ENCODE measurements around the gene NAT8. TPM values are rescaled to one million over a fixed set of nuclear protein-coding genes. Genes with fewer than 3 reads are reported as not detected.
"Not testable (repeated sequence)": the region's sequence is repeated elsewhere in the genome, so short reads cannot be mapped to it uniquely, and the experiment has no call there.

The NAT8 gene
- total RNA-seq, 6 experiments from 2014 or later, result not detected

DNA sequence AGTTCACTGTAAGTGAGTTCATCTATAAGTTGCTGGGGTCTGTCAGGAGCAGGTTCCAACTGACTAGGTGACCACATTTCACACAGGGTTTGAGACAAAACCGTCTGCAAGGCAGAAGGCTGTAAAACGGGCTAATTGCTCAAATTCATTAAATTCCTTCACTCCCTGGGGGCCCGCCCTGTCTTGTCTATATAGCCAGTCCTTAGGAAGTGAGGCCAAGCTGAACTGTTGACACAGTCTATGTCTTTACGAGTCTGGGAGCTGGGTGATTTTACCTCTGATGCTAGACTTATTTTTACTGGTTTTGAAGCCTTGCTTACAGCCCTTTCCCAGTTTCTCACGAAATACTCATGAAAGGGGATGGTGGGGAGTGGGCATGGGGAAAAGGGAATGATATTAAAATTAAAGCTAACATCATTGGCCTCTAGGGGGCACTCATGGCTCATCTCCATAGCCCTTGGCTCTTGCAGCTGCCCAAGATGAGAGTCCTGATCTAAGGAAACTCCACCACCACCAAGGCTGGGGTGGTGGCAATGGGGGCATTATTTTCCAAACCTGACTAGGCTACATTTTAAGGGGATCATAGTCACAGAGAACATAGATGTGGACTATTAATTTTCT is 37.8 kb upstream of the NAT8 start:
- not testable (repeated sequence) for H3K9me3 Mint-ChIP-seq; H3K27ac Mint-ChIP-seq; H3K4me3 Mint-ChIP-seq; H3K36me3 Mint-ChIP-seq (ENCODE audit: low read depth); H3K4me1 Mint-ChIP-seq (ENCODE audit: low read depth); H3K27me3 Mint-ChIP-seq (ENCODE audit: insufficient read depth)
- TF ChIP-seq, protein P1, sequence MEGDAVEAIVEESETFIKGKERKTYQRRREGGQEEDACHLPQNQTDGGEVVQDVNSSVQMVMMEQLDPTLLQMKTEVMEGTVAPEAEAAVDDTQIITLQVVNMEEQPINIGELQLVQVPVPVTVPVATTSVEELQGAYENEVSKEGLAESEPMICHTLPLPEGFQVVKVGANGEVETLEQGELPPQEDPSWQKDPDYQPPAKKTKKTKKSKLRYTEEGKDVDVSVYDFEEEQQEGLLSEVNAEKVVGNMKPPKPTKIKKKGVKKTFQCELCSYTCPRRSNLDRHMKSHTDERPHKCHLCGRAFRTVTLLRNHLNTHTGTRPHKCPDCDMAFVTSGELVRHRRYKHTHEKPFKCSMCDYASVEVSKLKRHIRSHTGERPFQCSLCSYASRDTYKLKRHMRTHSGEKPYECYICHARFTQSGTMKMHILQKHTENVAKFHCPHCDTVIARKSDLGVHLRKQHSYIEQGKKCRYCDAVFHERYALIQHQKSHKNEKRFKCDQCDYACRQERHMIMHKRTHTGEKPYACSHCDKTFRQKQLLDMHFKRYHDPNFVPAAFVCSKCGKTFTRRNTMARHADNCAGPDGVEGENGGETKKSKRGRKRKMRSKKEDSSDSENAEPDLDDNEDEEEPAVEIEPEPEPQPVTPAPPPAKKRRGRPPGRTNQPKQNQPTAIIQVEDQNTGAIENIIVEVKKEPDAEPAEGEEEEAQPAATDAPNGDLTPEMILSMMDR (IDR thresholded peaks at IDR 0.05), result peak; percentile 80
- DNase-seq, result peak; percentile 9

DNA sequence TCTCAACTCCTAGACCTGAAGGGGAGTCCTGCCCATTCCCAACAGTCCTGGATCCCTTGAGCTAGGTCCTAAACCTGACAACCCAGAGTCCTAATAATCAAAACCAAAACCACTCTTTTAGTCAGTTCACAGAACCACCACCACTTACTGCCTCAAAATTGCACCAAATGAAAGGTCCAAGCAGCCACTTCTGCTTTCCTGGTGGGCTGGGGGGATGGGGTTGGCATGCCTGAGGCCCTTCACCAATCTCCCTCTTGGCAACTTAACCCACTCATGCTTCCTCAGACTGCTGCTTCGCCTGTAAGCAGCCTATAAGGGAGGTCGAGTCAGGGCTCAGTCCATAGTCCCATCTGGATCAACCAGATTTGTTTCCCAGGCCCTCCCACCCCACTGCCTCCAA is 37.0 kb upstream of the NAT8 start:
- H3K27me3 Mint-ChIP-seq (ENCODE audit: insufficient read depth); H3K36me3 Mint-ChIP-seq (ENCODE audit: low read depth); H3K27ac Mint-ChIP-seq; H3K4me1 Mint-ChIP-seq (ENCODE audit: low read depth); H3K9me3 Mint-ChIP-seq; H3K4me3 Mint-ChIP-seq; DNase-seq: not testable (repeated sequence)

DNA sequence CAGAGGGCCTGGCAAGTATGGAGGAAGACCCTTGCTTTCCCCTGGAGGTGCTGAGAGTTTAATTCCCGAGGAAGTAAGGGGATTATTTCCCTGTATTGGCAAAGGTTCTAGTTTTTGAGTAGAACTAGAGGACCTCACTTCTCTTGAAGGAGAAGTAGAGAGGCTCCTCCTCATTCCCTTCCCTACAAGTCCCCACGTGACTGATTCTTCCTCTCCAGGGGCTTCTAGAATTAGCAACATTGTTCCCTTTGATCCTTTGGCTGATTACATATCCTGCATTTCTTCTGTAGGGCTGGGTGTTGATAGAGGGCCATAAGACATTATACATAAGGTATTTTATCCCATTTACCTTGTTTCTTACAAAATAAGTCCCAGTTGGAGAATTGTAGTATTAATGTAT is 35.8 kb upstream of the NAT8 start:
- not testable (repeated sequence) for H3K4me1 Mint-ChIP-seq (ENCODE audit: low read depth); H3K36me3 Mint-ChIP-seq (ENCODE audit: low read depth); H3K27ac Mint-ChIP-seq; DNase-seq; H3K9me3 Mint-ChIP-seq; H3K4me3 Mint-ChIP-seq
- H3K27me3 Mint-ChIP-seq (ENCODE audit: insufficient read depth), result peaks cover 14% of the 10 kb centered on the region

DNA sequence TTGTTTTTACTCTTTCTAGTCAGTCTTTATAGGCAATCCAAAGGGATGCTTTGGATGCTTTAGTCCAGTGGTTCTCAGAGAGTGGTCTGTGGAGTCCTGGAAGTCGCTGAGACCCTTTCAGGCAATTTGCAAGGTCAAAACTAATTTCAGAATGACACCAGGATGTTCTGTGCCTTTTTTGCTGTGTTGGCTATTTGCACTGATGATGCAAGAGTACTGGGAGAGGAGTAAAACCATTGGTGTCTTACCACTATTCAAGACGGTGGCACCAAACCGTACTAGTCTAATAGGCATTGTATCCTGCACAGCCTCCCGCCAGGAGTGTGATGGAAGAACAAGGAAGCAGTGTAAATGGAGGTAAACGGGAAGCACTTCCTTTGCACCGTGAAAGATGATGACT is 34.0 kb upstream of the NAT8 start:
- H3K27me3 Mint-ChIP-seq (ENCODE audit: insufficient read depth), result peaks cover 17% of the 10 kb centered on the region
- not testable (repeated sequence) for H3K9me3 Mint-ChIP-seq; DNase-seq; H3K36me3 Mint-ChIP-seq (ENCODE audit: low read depth); H3K4me1 Mint-ChIP-seq (ENCODE audit: low read depth); H3K27ac Mint-ChIP-seq; H3K4me3 Mint-ChIP-seq

DNA sequence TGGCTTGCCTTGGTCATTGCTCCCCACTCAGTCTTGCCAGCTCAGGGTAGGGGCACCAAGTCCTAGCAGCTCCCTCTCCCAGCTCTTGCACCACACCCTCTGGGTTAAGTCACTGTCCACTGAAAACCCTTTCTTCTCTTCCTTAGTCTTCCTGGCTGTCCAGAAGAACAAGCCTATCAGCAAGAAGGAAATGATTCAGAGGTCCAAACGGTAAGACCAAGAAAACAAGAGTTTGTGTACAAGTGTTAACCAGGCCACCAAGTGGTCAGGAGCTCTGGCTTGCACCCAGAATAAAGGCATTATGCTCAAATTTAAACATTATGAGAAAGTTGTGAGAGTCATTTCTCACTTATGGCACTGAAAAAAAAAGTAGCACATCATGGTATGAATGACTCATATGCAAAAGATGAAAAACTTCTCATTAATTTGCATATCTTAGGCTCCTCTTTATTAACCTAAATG is 32.5 kb upstream of the NAT8 start:
- not testable (repeated sequence) for H3K36me3 Mint-ChIP-seq (ENCODE audit: low read depth); H3K27ac Mint-ChIP-seq; DNase-seq; H3K4me1 Mint-ChIP-seq (ENCODE audit: low read depth); H3K4me3 Mint-ChIP-seq; H3K9me3 Mint-ChIP-seq
- H3K27me3 Mint-ChIP-seq (ENCODE audit: insufficient read depth), result peaks cover 18% of the 10 kb centered on the region

DNA sequence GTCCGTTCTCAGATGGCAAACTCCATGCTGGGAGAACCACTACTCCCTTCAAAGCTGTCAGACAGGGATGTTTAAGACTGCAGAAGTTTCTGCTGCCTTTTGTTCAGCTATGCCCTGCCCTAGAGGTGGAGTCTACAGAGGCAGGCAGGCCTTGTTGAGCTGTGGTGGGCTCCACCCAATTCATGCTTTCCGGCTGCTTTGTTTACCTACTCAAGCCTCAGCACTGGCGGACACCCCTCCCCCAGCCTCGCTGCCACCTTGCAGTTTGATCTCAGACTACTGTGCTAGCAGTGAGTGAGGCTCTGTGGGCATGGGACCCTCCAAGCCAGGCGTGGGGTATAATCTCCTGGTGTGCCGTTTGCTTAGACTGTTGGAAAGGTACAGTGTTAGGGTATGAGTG is 27.8 kb upstream of the NAT8 start:
- not testable (repeated sequence) for H3K27ac Mint-ChIP-seq; H3K36me3 Mint-ChIP-seq (ENCODE audit: low read depth); H3K4me3 Mint-ChIP-seq; H3K4me1 Mint-ChIP-seq (ENCODE audit: low read depth); H3K9me3 Mint-ChIP-seq; DNase-seq
- peaks cover 19% of the 10 kb centered on the region for H3K27me3 Mint-ChIP-seq (ENCODE audit: insufficient read depth)

DNA sequence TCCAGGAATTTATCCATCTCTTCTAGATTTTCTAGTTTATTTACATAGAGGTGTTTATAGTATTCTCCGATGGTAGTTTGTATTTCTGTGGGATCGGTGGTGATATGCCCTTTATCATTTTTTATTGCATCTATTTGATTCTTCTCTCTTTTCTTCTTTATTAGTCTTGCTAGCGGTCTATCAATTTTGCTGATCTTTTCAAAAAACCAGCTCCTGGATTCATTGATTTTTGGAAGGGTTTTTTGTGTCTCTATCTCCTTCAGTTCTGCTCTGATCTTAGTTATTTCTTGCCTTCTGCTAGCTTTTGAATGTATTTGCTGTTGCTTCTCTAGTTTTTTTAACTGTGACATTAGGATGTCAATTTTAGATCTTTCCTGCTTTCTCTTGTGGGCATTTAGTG is 25.0 kb upstream of the NAT8 start:
- DNase-seq; H3K27ac Mint-ChIP-seq; H3K4me3 Mint-ChIP-seq; H3K36me3 Mint-ChIP-seq (ENCODE audit: low read depth); H3K9me3 Mint-ChIP-seq; H3K4me1 Mint-ChIP-seq (ENCODE audit: low read depth): not testable (repeated sequence)
- H3K27me3 Mint-ChIP-seq (ENCODE audit: insufficient read depth), result peaks cover 18% of the 10 kb centered on the region

DNA sequence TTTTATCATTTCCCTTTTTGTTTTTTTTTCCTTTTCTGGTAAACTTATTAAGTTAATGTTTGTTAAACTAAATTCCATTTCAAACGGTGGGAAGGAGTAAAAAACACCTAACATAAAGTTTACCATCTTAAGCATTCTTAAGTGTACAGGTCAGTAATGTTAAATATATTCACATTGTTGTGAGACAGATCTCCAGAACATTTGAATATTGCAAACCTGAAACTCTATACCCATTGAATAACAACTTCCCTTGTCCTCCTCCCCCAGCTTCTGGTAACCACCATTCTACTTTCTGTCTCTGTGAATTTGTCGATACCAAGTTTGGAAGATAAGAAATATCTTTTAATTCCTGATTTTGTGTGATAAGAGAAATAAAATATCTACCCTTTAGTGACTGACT is 12.0 kb upstream of the NAT8 start:
- Mint-ChIP-seq H3K9me3 (peaks cover 2% of the 10 kb centered on the region; the same call in 1 of the 2 replicates), H3K4me1 (ENCODE audit: low read depth) (no peaks in the 10 kb centered on the region), H3K27ac (no peak overlapping the region), H3K4me3 (no peak overlapping the region), H3K27me3 (ENCODE audit: insufficient read depth) (peaks cover 4% of the 10 kb centered on the region), H3K36me3 (ENCODE audit: low read depth) (no peaks in the 10 kb centered on the region)
- TF ChIP-seq, protein P1 (IDR thresholded peaks at IDR 0.05), result no peak
- no peak for DNase-seq

DNA sequence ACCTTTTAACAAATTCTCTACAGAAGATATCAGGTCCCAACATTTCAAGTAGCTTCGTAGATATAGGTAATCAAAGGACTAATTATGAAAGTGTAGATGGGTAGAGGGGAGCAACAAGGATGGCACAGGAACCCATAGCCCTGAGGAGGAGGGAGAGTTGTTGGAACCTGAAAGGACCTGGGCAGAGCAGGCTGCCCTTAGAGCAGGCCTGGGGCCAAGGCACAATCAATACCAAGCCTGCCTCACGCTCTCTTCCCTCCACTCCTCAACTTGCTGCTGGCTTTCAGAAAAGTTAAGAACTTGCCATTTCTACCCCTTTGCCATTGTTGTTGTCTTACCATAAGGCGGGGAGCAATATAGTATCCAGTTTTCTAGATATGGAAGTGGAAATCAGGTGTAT is 10.1 kb upstream of the NAT8 start:
- TF ChIP-seq, protein P1 (IDR thresholded peaks at IDR 0.05), result no peak
- peaks cover 5% of the 10 kb centered on the region for H3K27me3 Mint-ChIP-seq (ENCODE audit: insufficient read depth)
- H3K9me3 Mint-ChIP-seq, result no peaks in the 10 kb centered on the region
- DNase-seq, result no peak
- no peaks in the 10 kb centered on the region for H3K36me3 Mint-ChIP-seq (ENCODE audit: low read depth)
- H3K4me3 Mint-ChIP-seq, result no peak overlapping the region
- H3K4me1 Mint-ChIP-seq (ENCODE audit: low read depth), result no peaks in the 10 kb centered on the region
- H3K27ac Mint-ChIP-seq, result no peak overlapping the region

Data from HFFc6 (cell line).